Measurements from ENCODE around the gene DBH.
"Not testable (repeated sequence)": the region's sequence is repeated elsewhere in the genome, so short reads cannot be mapped to it uniquely, and the experiment has no call there.

Gene DBH

GRCh38 chr9:133669182-133669801, 33.1 kb downstream of the DBH start:
- DNase-seq = no peak

DNA sequence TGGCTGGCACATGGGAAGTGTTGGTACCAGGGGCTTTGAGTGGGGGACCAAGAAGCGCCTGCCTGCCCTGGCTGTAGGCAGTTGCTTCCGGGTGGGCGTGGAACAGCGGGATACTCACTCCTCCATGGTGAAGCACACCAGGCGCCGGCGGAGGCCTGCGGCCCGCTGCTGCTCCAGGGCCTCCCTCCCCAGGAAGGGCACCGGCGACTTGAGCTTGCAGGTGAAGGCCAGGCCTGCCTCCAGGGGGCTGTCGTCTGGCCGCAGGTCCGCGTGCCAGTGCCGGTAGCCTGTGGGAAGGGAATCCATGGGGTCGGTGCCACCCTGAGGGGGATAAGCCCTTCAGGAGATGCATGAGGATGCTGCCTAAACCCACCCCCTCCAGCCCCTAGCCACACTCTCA, 34.3 kb downstream of the DBH start:
- DNase-seq = no peak

GRCh38 chr9:133671371-133671770, 35.2 kb downstream of the DBH start:
- no peak for DNase-seq

- DNase-seq = no peak
Observed at GRCh38 chr9:133672503-133673257, 36.5 kb downstream of the DBH start.

DNA sequence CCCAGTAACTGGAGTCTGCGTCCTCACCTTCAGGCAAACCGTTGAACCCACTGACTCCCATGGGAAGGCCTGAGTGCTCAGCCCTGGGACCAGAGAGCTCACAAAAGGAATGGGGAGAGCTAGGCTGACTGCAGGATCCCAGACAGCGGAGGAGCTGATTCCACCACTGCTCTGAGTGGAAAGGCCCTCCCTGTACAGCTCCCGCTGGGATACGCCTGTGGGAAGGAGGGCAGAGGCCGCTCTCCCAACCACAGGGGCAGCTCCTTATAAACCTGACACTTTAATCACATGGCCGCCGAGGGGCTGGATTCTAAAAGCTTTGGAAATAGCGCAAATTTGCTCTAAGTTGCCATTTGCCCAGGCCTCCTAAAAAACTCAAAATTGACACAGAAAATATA, 37.1 kb downstream of the DBH start:
- no peak for DNase-seq

- no peak for DNase-seq
Observed at GRCh38 chr9:133674091-133674490, 37.9 kb downstream of the DBH start.

- DNase-seq = not testable (repeated sequence)
Observed at GRCh38 chr9:133675796-133676195, 39.6 kb downstream of the DBH start.

GRCh38 chr9:133676450-133676849, 40.3 kb downstream of the DBH start:
- no peak for DNase-seq

GRCh38 chr9:133677126-133678010, 41.2 kb downstream of the DBH start:
- DNase-seq = no peak

- DNase-seq = no peak
Observed at GRCh38 chr9:133679056-133679455, 42.9 kb downstream of the DBH start.

DNA sequence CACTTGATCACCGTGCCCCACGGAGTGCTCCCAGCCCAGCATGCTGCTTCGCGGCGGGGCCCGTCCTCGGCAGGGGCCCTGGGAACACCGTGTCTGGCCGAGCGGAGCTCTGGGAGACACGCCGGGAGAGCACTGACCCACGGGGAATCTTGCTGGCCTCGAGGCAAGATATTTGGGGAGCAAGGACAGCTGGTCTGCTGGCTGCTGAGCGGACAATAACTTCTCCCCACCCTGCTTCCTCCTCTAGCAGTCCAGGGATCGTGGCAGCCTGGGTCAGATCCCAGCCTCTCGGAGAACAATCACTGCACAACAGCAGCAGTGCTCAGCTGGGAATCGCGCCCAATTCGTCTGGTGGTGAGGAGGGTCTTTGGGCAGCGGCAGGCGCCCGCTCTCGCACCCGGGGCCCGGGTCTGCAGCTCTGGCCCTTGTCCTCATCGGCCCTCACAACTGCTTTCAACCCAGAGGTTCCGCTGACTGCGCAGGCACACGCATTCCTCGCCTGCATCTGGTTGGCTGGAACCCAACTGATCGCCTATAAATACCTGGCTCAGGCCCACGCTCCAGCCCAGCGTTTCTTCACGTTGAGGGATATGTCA, 43.4 kb downstream of the DBH start:
- no peak for DNase-seq

GRCh38 chr9:133680250-133680975, 44.2 kb downstream of the DBH start:
- no peak for DNase-seq

DNA sequence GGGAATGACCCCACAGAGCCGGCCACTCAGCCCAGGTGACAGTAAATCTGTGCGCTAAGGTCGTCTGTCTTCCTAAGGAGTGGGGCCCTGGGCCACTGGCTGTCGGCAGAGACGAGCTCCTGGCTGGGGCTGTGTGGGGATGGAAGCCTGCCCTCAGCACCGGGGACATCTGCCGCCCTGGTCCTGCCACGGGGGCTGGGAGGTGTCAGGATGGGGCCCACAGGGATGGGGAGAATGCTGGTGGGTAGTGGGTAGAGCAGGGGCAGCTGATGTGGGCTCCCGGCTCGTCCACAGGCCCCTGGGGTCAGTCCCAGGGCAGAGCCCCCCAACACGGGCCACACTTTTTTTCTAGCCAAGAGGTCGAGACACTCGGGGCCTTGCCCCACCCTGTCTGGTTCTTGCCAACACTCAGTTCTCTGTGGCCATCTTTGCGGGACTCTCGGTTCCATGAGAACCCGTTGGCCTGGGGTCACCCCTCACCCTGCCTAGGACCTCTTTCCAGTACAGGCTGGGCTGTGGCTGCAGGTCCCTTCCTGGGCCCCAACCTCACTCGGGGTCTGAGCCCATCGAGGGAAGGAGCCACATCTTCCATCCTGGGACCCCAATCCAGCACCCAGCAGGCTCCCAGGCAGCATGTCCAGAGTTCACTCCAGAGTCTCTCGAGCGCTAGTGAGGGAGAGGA, 45.0 kb downstream of the DBH start:
- DNase-seq = no peak

DNA sequence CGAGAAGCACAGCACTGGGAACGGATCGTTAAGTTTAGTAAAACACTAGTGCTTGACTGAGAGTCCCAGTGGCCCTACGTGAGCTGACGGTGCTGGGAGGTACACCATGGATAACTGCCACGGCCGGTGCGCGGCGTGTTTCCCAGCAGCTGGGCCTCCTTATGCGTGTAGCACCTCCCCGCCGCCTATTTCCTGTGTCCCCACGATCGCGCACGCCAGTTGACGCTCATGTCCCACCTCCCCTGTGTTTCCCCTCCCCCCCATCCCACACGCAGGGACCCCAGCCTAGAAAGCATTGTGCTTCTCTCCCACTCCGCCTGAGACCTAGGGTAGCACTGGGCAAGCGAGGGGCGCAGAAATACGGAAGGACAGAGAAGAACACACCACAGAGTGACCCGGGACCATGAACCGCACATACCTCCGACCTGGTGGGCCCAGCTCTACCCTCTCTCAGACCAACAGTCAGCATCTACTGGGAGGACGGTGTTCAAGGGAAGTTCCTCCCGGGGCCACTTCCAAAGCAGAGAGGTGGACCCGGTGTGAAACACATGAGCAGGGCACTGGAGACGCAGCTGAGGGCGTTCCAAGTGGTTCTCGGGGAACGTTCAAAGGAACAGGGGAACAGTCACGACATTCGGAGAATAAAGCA, 45.6 kb downstream of the DBH start:
- DNase-seq = no peak

DNA sequence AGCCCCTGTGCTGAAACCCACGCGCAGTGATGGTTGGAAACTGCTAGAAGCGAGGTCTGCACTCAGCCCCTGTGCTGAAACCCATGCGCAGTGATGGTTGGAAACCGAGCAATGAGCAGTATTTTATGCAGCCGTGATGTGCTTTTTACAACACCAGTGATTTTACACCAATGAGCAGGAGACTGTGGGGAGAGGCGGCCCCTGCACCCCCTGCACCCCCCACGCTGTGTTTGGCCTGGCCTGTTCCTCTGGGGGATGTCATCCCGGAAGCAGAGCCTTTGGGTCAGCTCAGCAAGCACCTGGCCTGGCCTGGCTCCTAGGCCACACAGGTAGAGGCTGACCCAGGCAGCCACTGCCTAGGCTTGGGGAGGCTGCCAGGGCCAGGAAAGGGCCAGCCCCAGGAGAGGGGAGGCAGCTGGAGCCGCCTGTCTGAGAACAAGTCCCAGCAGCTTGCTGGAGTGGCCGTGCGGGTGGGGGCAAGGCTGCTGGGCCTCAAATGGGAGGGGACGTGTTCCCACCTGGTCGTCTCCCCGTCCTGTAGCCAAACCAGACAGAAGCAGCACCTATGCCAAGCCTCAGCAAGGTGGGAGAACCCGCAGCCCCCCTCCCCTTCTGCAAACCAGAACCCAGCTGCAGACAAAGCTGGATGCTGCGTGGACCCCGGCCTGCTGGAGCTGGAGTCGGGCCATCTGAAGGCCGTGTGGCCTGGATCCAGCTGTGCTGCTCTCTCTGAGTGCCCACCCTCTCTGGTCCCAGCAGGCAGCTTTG, 46.8 kb downstream of the DBH start:
- no peak for DNase-seq

- no peak for DNase-seq
Observed at GRCh38 chr9:133683586-133684120, 47.5 kb downstream of the DBH start.

- DNase-seq = no peak
Observed at GRCh38 chr9:133684121-133684935, 48.2 kb downstream of the DBH start.

DNA sequence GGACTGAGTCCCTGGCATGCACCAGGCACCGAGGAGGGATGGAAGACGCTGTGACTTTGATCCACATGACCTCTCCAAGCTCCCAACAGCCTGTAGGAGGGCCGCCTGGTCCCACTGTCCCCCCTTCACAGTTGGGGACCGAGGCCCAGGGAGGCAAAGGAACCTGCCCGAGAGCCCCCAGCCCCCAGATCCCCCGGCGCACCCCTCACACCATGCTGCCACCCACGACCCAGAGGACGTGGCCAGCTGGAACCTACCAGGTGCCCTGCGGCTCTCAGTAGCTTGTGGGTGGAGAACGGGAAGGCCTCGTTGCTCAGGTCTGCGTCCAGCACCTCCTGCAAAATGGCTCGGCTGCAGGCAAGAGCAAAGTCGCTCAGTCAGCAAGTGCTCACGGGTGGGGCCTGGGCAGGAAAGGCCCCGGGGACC, 48.8 kb downstream of the DBH start:
- no peak for DNase-seq

All from kidney glomerular epithelial cell (primary cell).